Dermis blood vessel endothelial cell (primary cell): ENCODE results near the gene MS4A10. TPM values are rescaled to one million over a fixed set of nuclear protein-coding genes. Genes with fewer than 3 reads are reported as not detected.
"Not testable (repeated sequence)": the region's sequence is repeated elsewhere in the genome, so short reads cannot be mapped to it uniquely, and the experiment has no call there.

Experiments
- DNase-seq: peaks from one replicate; pipeline ENCODE4 v3.0.0; 2010
- total RNA-seq: library from RNA; depleted of rRNA; stranded (reverse); fragments of >200 nt; gene quantifications from 2 replicates; pipeline ENCODE4 v1.2.3, GENCODE V29; 2014

MS4A10 gene
- total RNA-seq, 1 donor from 2014 or later = not detected

DNA sequence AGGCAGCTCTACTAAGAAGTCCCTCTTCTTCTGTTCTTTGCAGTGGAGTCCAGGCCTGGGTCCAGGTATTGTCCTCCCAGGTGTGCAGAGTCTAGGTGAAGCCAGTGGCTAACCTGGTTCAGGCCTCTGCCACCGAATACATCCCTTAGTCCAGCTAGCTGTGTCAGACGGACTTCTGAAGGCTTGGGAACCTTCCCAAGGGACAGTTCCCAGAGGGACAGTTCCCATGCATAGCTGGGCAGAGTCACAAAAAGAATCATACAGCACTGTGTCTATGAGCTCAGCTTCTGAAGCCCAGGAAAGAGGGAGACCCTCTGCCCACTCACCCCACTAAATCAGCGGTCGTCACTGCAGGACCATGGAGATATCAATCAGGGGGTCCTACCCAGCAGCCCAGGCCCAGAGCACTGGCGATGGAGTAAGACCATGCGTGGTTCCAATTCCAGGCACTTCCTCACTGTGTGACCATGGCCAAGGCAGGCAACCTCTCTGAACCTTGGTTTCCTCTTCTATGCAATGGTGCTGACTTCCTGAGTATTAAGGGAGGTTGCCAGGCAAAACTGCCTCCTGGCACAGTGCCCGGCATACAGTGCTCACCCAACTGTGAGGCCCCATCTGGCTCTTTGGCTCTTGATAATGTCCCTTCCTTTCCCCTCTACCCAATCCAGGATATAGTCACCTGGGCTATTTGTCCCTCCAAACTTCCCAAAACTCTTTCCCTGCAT is 3.4 kb downstream of the MS4A10 start:
- DNase-seq = peak; percentile 89

DNA sequence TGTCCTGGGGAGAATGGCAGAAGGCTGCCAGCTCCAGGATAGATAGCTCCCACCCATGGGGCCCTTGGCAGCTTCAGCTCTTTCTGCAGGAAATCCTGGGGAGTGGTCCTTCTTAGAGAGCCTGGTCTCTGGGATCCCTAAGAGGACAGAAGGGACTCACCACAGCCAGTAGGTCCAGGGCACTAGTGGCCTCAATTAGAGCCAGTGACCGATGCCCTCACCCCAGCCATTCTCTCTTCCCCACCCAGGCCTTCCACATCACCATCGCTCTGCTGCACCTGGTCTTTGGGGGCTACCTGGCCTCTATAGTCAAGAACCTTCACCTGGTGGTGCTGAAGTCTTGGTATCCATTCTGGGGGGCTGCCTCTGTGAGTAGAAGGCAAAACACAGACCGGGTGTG is 5.6 kb downstream of the MS4A10 start:
- DNase-seq = no peak

DNA sequence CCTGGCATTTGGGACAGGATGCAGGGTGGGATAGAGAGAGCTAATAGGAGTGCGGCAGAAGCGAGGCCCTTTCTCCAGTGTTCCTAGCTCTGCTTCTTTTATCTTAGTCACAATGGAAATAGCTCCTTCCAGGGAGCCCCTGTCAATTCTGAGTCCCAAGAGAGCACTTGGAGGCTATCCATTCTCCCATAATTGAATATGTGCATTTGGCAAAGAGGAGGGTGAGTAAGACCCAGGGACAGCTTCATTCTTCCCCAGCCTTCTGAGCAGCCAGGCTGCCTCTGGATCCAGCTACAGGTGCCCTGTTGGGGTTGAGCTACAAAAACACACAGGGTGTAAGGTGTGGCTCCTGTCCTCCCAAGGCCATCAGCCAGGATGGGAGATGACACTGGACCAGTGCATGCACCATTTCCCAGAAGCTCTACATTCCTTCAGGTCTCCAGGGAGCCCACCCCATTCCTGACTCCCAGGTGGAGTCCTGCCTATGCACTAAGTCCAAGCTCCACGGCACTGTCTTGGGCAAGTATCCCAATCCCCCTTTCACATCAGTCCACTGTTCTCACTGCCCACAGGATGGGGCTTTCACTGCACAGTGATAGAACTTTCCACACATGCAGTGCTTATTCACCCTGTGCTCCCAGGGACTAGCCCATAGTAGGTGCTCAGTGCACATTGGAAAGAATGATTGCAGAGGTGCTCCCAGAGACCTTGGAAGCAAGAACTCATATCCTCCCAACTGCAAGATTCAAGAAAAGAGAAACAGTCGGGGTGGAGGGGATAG is 6.2 kb downstream of the MS4A10 start:
- no peak for DNase-seq

DNA sequence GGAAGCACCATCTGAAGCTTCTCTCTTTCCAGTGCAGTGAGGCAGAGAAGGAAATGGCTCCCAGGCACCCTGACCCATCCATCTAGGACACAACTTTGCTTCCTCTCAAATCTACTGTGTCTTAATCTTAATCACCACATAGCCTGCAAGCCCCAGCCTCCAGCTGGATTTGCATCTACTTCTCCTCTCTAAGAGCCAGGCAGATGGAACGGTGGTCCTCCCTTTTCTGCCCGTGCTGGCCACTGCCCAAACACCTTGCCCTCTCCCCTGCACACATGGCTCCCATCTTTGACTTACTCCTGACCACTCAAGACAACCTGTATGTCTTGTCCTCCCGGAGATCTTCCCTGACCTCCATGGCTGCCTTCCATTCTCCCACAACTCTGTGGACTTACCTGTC is 7.4 kb downstream of the MS4A10 start:
- no peak for DNase-seq

DNA sequence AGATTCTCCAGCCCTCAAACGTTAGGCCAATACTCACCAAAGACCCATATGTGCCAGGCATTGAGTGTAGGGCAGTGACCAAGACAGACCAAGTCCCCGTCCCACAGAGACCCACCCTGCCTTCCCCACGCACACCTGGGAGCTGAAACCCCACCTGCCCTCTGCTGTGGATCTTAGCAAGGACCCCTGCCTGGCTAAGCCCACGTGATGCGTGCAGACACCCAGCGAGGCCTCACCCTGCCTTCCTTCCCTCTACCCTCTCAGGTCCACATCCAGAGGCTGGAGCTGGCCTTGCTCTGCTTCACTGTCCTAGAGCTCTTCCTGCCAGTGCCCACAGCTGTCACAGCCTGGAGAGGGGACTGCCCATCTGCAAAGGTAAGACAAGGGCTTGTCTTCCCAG is 10.2 kb downstream of the MS4A10 start:
- DNase-seq = no peak

DNA sequence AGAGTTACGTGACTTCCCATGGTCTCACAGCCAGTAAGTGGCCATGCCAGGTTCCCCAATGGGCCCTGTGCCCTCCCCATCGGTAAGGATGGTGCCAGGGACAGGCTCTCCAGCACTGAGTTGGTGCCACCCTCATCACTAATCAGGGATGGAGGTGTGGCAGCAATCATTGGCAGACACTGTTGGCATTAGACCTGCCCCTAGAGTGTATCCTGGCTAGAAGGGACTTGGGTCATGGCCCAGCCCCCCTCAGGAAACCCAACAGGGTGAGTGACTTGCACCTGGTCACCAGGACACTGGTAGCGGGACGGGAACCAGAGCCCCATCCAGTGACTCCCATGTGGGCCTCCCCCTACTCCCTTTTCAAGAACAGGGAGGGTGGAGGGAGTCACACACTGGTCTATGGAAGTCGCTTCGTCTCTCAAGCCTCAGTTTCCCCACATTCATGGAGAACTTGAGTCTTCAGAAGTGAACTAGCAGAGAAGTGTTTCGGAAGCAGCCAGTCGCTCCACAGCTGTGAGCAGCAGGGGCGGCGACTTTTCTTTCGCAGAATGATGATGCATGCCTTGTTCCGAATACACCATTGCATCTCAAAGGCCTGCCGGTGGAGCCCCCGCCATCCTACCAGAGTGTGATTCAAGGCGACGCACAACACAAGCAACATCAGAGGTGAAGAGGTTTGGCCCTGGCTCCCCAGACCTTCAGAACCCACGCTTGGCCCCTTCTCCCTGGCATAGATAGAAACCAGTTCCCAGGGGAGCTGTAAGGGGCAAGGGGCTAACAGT is 12.9 kb downstream of the MS4A10 start:
- DNase-seq = no peak

DNA sequence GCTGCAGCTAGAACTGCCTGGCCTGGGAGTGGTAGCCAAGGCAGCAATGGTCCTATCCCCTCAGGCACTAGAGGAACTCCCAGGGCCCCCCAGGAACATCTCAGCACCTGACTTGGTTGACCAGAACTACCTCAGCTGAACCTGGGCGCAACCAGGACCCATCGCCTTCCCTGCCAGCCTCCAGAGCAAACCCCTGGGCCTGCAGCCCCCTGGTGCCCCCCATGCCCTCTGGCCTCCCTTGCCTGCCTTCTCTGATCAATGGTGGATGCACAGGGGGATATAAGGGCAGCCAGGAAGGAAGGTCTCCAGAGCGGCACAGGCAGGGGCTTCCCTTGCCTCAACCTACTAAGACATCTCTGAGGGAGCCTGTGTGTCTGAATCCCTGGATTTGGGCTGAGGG is 13.5 kb downstream of the MS4A10 start:
- no peak for DNase-seq

DNA sequence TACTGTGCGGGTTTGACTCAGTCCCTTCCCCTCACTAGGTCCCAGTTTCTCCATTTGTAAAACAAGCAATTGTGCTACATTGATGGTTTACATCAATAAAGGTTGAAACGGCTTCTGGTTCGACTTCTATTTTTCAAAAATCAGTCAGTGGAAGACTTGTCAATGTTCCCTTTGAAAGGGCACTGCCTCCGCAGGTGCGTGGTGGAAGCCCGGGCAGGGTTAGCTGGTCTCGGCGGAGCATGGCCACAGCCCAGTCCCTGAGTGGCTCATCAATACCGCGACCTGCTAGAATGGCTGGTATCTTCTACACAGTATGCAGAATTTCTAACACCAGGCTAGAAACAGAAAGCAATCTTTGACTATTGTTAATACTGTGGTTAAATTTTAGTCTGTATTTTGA is 16.1 kb downstream of the MS4A10 start:
- DNase-seq = no peak

DNA sequence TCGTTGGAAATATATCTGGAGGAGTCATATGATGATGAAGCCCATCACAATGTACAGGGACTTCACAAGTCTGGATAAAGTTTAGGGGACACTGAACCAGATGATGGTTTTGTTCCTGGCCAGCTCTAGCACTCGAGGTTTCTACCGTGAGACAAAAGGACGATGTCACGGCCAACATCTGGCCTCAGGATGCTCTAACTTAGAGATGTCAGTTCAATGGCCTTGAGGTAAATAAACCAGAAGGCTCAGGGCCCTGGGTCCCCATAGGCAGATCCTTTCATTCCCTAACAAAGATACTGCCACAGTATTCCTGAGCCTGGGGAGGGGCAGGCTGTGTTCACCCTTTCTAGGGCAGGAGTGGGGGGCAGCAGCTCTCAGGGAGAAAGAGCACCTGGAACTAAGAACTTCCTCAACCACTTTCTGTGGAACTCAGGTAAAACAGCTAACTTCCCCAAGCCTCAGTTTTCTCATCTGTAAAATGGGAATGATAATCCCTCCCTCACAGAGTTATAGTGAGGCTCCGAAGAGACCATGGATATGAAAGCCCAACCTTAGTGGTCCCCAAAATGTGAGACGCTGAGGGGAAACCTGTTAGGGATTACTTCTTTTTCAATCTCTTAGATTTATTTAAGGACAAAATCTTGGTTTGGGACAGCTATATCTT is 18.3 kb downstream of the MS4A10 start:
- no peak for DNase-seq

DNA sequence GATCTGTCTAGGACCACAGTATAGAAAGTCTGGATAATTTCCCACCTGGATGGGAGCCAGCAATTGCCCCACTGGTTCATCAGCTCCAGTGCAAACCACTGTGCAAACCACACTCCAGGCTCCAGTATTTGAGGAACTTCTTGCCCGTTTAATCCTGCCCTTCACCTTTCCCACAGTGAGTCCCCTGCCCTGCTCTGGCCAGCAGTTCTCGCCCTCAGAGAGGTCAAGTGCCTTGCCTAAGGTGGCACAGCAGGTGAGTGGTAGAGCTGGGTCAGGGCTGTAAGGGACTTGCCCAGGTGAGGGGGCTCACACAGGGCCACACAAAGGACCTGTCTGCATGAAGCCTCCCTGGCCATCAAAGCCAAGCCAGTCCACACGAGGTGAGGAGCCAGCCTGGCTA is 24.1 kb downstream of the MS4A10 start:
- DNase-seq = no peak

DNA sequence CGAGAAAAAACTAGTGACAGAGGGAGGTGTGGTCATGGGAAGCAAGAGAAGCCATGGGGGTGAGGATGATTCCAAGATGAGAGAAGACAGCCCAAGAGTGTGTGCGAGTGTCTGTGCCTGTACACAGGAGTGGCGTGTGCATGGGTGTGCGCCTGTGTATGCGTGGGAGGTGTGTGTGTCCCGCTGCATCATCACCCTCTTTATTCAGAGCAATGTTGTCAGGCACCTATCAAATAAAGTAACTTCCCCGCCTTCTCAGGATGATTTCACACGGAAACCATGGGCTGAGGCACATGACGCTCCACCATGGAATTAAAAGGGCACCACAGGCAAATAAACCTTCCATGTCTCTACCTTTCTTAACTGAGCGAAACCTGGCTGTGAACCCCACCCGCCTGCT is 24.6 kb downstream of the MS4A10 start:
- no peak for DNase-seq

DNA sequence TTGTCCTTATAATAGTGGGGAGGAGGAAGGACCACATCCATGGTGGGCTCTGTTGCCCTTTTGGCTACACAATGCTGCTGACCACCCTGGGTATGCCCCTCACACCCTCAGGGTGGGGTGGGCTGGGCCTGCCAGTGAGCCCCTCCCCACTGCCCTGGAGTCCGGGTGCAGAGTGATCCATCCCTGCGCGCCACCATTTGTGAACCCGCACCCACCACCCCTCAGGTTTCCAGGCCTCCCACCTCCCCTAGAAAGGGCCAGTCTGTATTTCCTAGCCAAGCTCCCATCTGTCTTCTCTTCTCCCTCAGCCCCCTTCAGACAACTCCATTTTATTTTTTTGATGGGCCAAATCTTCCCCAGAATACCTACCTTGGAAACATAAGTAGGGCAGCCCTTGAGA is 25.0 kb downstream of the MS4A10 start:
- DNase-seq = no peak

DNA sequence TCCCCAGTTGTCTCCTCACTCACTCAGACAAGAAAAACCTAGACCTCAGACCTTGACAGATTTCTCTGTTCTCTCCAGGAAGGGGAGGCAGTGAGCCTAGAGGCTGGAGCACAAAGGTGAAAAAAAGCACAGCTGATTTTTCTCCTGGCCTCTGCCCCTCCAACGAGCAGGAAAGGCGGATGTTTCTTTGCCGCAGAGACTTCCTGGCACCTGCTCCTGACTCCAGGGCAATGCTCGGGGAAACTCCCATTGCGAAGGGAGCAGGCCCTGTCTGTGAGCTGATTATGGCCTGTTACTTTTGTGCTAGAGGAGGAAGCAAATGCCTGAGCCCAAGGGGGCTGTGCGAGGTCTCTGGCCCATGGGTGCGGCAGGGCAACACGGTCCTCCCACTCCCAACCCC is 25.4 kb downstream of the MS4A10 start:
- peak; percentile 87 for DNase-seq

DNA sequence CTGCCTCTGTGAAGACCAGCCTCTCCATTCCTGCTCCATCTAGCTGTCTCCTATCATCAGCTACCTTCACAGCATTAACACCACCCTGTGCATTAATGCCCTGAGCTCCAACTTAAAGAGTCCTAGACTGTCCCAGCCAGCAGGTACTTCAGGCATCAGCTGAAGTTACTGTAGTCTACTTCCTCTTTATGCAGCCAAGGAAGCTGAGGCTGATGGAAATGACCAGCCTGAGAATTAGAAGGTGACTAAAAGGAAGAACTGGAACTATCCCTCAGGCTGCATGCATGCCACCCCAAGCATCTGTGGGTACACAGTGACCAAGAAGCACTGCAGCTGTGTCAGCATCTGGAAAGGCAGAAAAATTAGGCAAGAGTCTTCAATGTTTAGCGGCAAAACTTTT is 28.2 kb downstream of the MS4A10 start:
- DNase-seq = no peak

DNA sequence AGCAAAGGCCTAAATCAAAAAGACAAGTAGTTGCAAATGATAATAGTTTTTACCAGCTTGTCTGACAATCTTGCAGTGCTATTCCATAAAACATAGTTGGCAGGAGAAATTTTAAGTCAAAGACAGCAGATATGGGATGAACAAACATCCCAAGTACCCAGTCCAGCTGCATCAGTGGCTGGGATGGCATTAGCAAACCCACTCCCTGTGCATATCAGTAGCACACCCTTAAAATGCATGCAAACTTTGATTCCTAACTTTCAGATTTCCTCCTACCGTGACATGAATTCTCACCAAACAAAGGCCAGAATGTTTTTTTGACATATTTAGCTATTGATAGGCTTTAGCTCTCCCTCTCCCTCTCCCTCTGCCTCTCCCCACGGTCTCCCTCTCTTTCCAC is 29.0 kb downstream of the MS4A10 start:
- no peak for DNase-seq

DNA sequence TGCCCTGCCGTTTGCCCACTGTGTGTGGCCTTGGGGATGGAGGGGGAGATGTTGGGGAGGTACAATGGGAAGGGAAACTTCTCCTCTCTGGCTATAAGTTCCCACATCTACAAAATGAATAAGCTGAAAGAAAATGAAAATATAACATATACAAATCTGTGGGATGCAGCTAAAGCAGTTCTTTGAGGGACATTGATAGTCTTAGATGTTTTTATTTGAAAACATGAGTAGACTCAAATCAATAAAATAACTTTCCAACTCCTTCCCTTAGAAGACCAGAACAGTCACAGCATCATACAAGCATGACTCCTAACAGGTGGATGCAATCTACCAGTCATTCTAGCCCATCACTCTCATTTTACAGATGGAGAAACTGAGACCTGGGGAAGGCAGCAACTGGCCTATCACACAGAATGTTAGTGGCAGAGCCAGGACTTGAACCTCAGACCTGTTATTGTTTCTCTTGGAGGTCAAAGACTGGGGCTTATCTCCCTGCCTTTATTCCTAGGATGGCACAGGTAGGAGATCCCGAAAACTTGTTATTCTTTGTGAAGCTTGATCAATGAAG is 31.5 kb downstream of the MS4A10 start:
- DNase-seq = no peak

DNA sequence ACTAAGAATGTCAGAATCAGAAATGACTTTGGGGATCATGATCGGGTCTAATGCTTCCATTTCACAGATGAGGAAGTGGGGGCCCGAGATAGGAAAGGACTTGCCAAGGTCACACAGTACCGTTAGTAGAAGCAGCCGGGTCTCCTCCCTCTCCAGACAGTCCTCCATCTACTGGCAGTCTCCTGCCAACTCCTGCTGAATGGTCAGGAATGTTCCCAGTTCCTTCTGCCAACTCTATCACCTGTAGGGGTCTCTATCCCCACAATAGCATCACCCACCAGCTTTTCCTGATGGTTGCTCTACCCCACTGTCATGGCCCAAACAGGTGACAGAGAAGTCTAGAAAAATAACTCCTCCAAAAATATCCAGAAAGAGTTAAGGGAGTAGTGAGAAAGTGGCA is 32.9 kb downstream of the MS4A10 start:
- no peak for DNase-seq

DNA sequence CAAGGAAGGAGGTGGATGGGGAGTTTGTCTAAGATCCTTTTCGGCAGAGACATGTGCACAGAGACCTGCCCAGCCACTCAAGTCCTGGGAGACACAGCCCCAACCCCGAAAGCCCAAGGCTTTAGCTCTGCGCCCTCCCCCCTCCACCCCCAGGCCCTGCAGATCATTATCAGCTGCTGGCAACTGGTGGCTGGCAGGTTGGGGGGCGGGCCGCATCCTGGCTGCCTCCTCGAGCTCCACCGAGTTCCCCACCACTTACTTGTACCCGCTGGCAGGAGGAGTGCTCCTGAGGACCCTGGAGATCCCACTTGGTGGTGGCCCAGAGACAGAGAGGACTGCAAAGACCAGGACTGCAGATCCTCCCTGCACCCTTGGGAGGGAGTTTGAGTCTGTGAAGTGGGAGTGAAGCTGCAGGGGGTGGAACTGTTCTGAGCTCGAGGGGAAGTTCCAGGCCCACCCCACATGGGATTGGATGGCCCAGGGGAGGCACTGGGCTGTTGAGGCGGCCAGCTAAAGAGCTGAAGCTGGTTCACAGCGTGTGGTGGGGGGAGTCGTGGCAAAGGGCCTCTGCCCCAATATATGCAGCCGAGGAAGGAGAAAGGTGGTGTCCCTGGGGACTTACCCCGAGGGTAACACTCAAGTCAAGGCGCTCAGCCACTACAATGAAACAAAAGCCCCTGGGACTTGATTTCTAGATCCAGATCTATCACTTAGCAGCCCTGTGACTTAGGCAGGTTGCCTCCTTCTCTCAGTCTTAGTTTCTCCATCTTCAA is 36.9 kb downstream of the MS4A10 start:
- no peak for DNase-seq

DNA sequence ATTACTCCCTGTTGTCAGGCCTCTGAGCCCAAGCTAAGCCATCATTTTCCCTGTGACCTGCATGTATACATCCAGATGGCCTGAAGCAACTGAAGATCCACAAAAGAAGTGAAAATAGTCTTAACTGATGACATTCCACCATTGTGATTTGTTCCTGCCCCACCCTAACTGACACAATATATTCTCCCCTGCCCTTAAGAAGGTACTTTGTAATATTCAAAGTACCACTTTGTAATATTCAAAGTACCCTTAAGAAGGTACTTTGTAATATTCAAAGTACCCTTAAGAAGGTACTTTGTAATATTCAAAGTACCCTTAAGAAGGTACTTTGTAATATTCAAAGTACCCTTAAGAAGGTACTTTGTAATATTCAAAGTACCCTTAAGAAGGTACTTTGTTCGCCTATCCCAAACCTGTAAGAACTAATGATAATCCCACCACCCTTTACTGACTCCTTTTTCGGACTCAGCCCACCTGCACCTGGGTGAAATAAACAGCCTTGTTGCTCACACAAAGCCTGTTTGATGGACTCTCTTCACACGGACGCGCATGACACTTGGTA is 38.7 kb downstream of the MS4A10 start:
- DNase-seq = not testable (repeated sequence)

DNA sequence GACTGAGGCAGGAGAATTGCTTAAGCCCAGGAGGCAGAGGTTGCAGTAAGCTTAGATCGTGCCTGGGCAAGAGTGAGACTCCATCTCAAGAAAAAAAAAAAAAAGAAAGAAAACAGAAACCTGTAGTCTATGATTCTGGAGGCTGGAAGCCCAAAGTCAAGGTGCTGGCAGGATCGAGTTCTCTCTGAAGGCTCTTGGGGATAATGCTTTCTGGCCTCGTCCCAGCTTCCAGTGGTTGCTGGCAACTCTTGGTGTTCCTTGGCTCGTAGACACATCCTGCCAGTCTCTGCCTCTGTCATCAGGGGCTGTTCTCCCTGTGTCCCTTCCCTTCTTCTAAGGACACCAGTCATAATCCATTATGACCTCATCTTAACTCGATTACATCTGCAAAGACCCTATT is 40.0 kb downstream of the MS4A10 start:
- DNase-seq = no peak

DNA sequence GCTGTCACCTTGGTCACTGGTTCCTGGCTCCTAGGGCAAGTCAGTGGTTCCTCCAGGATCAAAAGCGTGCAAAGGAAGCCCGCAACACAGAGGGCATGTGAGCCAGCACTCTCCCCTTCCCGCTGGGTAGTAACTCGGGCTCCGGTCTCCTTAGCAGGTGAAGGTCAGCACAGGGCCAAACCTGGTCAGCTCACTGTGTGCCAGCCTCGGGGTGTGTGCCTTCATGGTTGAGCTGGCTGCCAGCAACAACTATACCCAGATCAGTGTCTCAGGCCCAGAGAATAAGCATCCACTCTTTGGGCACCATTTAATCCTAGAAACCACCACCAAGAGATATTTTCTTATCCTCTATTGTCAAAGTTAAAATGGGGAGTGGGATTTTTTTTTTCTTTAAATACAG is 40.7 kb downstream of the MS4A10 start:
- DNase-seq = no peak
